HG03575 (cell line): ENCODE measurements around the gene GRAMD1B.

Experiments used
- ATAC-seq: cut with Tn5 transposase; IDR thresholded peaks from one replicate; pipeline ENCODE4 v1.9.1; 2021; ENCODE audit not compliant: unreplicated experiment, insufficient number of reproducible peaks, low FRiP score; ENCODE audit errors: extremely low read depth

The GRAMD1B gene

GRCh38 chr11:123407996-123408597, 22.0 kb upstream of the GRAMD1B start:
- no peak for ATAC-seq

- no peak for ATAC-seq
Observed at GRCh38 chr11:123408619-123409455, 21.2 kb upstream of the GRAMD1B start.

GRCh38 chr11:123409456-123410217, 20.4 kb upstream of the GRAMD1B start:
- ATAC-seq: no peak

GRCh38 chr11:123410218-123410549, 19.9 kb upstream of the GRAMD1B start:
- no peak for ATAC-seq

- ATAC-seq: no peak
Observed at GRCh38 chr11:123413636-123414035, 16.4 kb upstream of the GRAMD1B start.

GRCh38 chr11:123416566-123416965, 13.5 kb upstream of the GRAMD1B start:
- ATAC-seq: no peak

- no peak for ATAC-seq
Observed at GRCh38 chr11:123418351-123419114, 11.5 kb upstream of the GRAMD1B start.

- ATAC-seq: no peak
Observed at GRCh38 chr11:123419731-123420452, 10.2 kb upstream of the GRAMD1B start.

GRCh38 chr11:123421589-123421988, 8.5 kb upstream of the GRAMD1B start:
- no peak for ATAC-seq

GRCh38 chr11:123425367-123425766, 4.7 kb upstream of the GRAMD1B start:
- ATAC-seq: no peak

- ATAC-seq: no peak
Observed at GRCh38 chr11:123426789-123427188, 3.3 kb upstream of the GRAMD1B start.

- no peak for ATAC-seq
Observed at GRCh38 chr11:123427405-123427804, 2.7 kb upstream of the GRAMD1B start.

GRCh38 chr11:123428116-123428715, 1.9 kb upstream of the GRAMD1B start:
- no peak for ATAC-seq

GRCh38 chr11:123429336-123429735, 733 bp upstream of the GRAMD1B start:
- ATAC-seq: no peak

- no peak for ATAC-seq
Observed at GRCh38 chr11:123430721-123431497, 840 bp downstream of the GRAMD1B start.

- ATAC-seq: no peak
Observed at GRCh38 chr11:123431619-123432018, 1.6 kb downstream of the GRAMD1B start.

- no peak for ATAC-seq
Observed at GRCh38 chr11:123434262-123434661, 4.2 kb downstream of the GRAMD1B start.

GRCh38 chr11:123434911-123435310, 4.8 kb downstream of the GRAMD1B start:
- no peak for ATAC-seq
